HG02759 (cell line): Measurements from ENCODE around the gene IDI2.
"Not testable (repeated sequence)": the region's sequence is repeated elsewhere in the genome, so short reads cannot be mapped to it uniquely, and the experiment has no call there.

Experiments used
- ATAC-seq: cut with Tn5 transposase; IDR thresholded peaks from one replicate; pipeline ENCODE4 v1.9.1; 2021; ENCODE audit warnings: mild to moderate bottlenecking, moderate library complexity; ENCODE audit not compliant: unreplicated experiment

IDI2 gene

GRCh38 chr10:1009947-1010346, 15.7 kb downstream of the IDI2 start:
- ATAC-seq: not testable (repeated sequence)

GRCh38 chr10:1009071-1009494, 16.6 kb downstream of the IDI2 start:
- ATAC-seq: no peak

- no peak for ATAC-seq
These were observed 18.1 kb downstream of the IDI2 start for GRCh38 chr10:1007583-1007982.

- no peak for ATAC-seq
These were observed 19.1 kb downstream of the IDI2 start for GRCh38 chr10:1006573-1006972.

GRCh38 chr10:1003884-1004670, 21.6 kb downstream of the IDI2 start:
- no peak for ATAC-seq

- no peak for ATAC-seq
These were observed 23.1 kb downstream of the IDI2 start for GRCh38 chr10:1002425-1003006.

- ATAC-seq: no peak
These were observed 28.2 kb downstream of the IDI2 start for GRCh38 chr10:997266-998022.

- ATAC-seq: no peak
These were observed 29.6 kb downstream of the IDI2 start for GRCh38 chr10:996031-996430.

- no peak for ATAC-seq
These were observed 30.1 kb downstream of the IDI2 start for GRCh38 chr10:995559-995926.

- no peak for ATAC-seq
These were observed 30.7 kb downstream of the IDI2 start for GRCh38 chr10:994836-995558.

- ATAC-seq: no peak
These were observed 32.8 kb downstream of the IDI2 start for GRCh38 chr10:992871-993270.

- no peak for ATAC-seq
These were observed 33.2 kb downstream of the IDI2 start for GRCh38 chr10:992467-992866.

- no peak for ATAC-seq
These were observed 34.9 kb downstream of the IDI2 start for GRCh38 chr10:990808-991207.

GRCh38 chr10:988667-989545, 36.8 kb downstream of the IDI2 start:
- no peak for ATAC-seq

- peak; percentile 97 for ATAC-seq
These were observed 37.6 kb downstream of the IDI2 start, which contains the start of gene GTPBP4 for GRCh38 chr10:987870-988666. GTPBP4 (plus strand) TSS chr10:988434; CDS start chr10:988480, 46 bp downstream.

- no peak for ATAC-seq
These were observed 38.1 kb downstream of the IDI2 start for GRCh38 chr10:987620-987869.

GRCh38 chr10:986881-987619, 38.6 kb downstream of the IDI2 start:
- ATAC-seq: no peak

GRCh38 chr10:986137-986825, 39.4 kb downstream of the IDI2 start:
- no peak for ATAC-seq
